RKO (cell line): ENCODE results near the gene MAPKBP1.

Source experiments
- DNase-seq: peaks from one replicate; pipeline ENCODE4 v3.0.0-alpha.2; 2016; ENCODE audit warnings: low spot score

MAPKBP1 gene

DNA sequence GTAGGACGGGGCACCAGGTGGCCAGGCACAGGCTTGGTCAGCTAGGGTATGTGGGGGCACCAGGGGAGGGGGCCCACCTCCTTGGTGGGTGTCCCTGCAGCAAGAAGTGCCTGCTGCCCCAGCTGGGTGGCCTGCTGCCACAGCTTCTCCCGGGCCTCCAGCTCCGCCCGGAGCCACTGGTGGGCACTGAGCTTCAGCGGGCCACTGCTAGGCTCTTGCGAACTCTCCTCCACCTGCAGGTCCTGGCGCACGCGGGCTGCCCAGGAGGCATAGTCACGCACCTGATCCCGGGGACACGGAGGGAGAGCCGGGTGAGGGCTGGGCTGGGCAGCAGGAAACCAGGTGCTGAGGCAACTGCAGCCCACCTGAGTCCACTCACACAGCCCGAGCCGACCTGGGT, 94.0 kb downstream of the MAPKBP1 start:
- DNase-seq = no peak

DNA sequence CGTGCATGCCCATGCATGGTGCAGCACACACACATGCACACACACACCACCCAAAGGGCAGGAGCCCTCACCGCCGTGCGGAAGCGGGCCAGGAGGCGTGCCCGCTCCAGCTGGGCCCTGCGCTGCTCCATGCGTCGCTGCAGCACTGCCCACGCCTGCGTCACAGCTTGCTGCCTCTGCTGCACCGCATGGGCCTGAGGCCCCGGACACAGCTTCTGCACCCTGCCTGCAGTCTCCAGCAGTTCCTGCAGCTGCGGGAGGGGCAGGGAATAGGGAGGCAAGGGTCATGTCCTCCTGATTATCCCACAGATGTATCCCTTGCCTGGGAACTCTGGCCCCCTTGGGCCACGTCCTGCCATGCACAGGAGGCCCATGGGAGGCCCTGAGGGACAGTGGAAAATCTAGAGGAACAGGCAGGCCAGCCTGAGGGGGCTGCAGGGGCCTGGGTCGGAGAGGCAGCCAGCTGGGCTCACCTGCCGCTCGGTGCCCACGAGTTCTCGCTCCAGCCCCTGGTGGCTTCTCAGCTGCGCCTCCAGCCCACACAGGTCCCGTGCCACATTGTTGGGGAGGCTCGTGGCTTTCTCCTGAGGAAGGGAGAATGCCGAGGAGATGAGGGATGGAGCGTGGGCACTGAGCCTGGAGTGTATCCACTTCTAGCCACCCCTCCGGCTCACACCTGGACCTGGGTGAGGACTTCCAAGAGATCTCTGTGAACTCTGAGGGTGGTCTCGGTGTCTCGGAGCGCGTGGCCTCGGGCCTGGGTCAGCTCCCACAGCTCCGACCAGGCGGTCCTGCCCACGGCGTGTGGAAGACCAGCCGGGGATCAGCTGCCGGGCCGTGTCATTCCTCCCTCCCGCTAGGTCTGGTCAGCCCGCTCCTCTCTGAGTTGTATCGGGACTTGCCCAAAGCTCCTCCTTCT, 95.7 kb downstream of the MAPKBP1 start:
- no peak for DNase-seq

DNA sequence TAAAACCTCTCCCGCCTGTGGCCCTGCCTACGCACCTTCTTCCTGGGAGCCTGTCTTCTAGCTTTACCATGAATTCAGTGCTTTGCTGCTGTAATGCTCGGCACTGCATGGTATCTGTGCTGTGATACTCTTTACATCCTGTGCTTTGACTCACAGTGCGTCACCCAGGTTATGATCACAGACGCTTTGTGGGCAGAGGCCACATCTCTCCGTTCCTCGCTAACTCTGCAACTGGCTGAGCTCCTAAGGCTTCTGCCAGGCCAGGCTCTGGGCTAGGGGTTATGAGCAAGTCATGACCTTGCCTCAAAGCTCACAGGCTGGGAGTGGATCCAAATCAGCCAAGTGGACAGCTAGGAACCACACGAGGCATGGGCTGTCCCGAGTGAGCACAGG, 96.4 kb downstream of the MAPKBP1 start:
- DNase-seq = peak; percentile 85

- DNase-seq = no peak
Measured at GRCh38 chr15:41871175-41871905, 97.1 kb downstream of the MAPKBP1 start.

- DNase-seq = no peak
Measured at GRCh38 chr15:41872166-41872747, 98.0 kb downstream of the MAPKBP1 start.

DNA sequence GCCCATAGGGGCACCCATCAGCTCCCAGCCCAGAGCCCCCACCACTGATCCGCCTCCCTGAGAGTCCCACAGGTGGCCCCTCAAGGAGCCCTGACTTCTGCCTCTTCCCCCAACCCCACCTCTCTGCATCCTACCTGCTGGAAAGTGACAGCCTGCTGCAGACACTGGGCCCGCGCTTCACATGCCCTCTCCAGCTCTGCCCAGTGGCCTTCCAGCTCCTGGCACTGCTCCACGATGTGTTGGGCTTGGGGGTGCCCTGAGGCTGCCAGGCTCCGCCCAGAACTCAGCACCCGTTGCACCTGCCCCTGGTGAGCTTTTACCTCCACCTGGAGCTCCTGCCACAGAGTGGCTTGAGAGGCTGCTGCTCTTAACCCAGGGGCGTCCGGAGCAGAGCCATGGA, 99.4 kb downstream of the MAPKBP1 start:
- no peak for DNase-seq

- DNase-seq = no peak
Measured at GRCh38 chr15:41874736-41875135, 100.5 kb downstream of the MAPKBP1 start.

DNA sequence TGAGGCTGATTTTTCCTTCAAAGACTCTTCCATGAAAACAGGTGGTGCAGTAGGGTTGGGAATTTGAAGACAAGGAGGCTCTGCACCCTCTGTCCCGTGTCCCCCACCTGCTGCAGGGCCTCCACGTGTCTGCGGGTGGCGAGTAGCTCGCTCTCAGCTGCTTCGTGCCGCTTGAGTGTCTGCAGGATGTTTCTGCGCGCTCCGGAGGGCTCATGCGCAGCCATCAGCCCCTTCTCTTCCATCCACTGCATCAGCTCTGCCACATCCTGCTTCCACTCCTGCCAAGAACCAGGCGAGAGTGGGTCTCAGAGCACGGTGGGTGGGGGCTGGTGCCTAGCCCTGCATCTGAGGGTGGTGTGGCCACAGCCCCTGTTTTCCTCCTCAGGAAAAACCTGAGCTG, 101.7 kb downstream of the MAPKBP1 start:
- no peak for DNase-seq

DNA sequence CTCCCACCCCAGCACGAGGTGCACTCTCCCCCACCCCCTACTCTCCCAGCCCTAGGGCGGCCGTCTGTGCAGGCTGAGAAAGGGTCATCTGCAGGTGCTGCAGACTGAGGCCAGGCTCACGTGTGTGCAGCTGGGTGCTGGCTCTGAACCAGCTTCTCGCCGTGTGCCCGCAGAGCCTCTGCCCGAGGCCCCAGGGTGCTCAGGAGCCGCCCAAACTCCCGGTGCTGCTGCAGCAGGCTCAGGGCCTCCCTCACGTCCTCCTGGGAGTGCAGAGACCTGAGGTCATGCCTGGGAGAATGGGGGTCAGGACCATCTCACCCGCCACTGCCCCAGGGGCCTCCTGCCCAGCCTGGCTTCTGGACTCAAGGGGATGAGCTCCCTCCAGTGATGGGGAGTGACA, 102.4 kb downstream of the MAPKBP1 start:
- DNase-seq = no peak
